ENCODE results near the gene MEFV. TPM values are rescaled to one million over a fixed set of nuclear protein-coding genes. Genes with fewer than 3 reads are reported as not detected.
A peak's percentile ranks its signal among the peaks of the same experiment; 100 is the strongest.

Gene MEFV
- total RNA-seq, 2 experiments from 2014 or later = not detected

GRCh38 chr16:3283543-3284447 is 27.4 kb upstream of the MEFV start:
- ChIA-PET CTCF (interaction anchor here (0.6 to 9.6 kb wide), 6 partner anchors 10 to 225 kb away, joined by 3 to 98 read pairs (median 3); no protein-coding TSS in a partner anchor), POLR2A (interaction anchor here (0.6 to 4.6 kb wide), 13 partner anchors 11 to 432 kb away, joined by 3 to 25 read pairs (median 4); partner anchors contain the start of genes OR1F1, TIGD7 and ZNF75A)
- no peak for TF ChIP-seq CTCF (IDR thresholded peaks at IDR 0.05)
- Mint-ChIP-seq H3K9me3 (peaks cover 13% of the 10 kb centered on the region), H3K4me3 (peak overlapping the region; percentile 94), H3K36me3 (ENCODE audit: low read depth) (peaks cover 50% of the 10 kb centered on the region), H3K27ac (peak overlapping the region; percentile 98), H3K4me1 (ENCODE audit: low read depth) (peaks cover 27% of the 10 kb centered on the region), H3K27me3 (no peaks in the 10 kb centered on the region)
- DNase-seq (no peak), ATAC-seq (no peak)
- intact Hi-C loops (cut with micrococcal nuclease) = loop anchor here (5.0 kb wide), 1 partner anchor 174 kb away; no protein-coding TSS in a partner anchor

- peak within 1 kb of the TSS; percentile 94 for H3K4me3 Mint-ChIP-seq
Observed at GRCh38 chr16:3282730-3283542, 26.5 kb upstream of the MEFV start, which contains the start of gene ZNF263. TSS of gene ZNF263 (plus strand) at chr16:3283491. CDS start at chr16:3283819, 328 bp downstream.

GRCh38 chr16:3282103-3282729 is 25.8 kb upstream of the MEFV start:
- Mint-ChIP-seq H3K4me3 (peak overlapping the region; percentile 94), H3K4me1 (ENCODE audit: low read depth) (peaks cover 27% of the 10 kb centered on the region), H3K27me3 (no peaks in the 10 kb centered on the region), H3K9me3 (peaks cover 5% of the 10 kb centered on the region), H3K27ac (peak overlapping the region; percentile 98), H3K36me3 (ENCODE audit: low read depth) (peaks cover 34% of the 10 kb centered on the region)
- intact Hi-C loops (cut with micrococcal nuclease) = loop anchor here (5.0 kb wide), 1 partner anchor 175 kb away; no protein-coding TSS in a partner anchor
- CTCF ChIA-PET = interaction anchor here (0.9 to 9.6 kb wide), 4 partner anchors 17 to 330 kb away, joined by 3 to 98 read pairs (median 4); no protein-coding TSS in a partner anchor
- POLR2A ChIA-PET = interaction anchor here (0.6 to 3.8 kb wide), 7 partner anchors 10 to 125 kb away, joined by 3 to 25 read pairs (median 7); partner anchors contain the start of gene OR1F1
- no peak for DNase-seq
- peak; percentile 31 for TF ChIP-seq CTCF (IDR thresholded peaks at IDR 0.05)
- ATAC-seq = peak; percentile 35

More at GRCh38 chr16:3282730-3283542, 26.5 kb upstream of the MEFV start, which contains the start of gene ZNF263:
- POLR2A ChIA-PET = interaction anchor here (0.6 to 4.6 kb wide), 13 partner anchors 9 to 432 kb away, joined by 3 to 25 read pairs (median 5); partner anchors contain the start of genes OR1F1, TIGD7 and ZNF75A
- Mint-ChIP-seq H3K27me3 (no peaks in the 10 kb centered on the region), H3K36me3 (ENCODE audit: low read depth) (peaks cover 41% of the 10 kb centered on the region), H3K27ac (peak within 1 kb of the TSS; percentile 98), H3K4me1 (ENCODE audit: low read depth) (peaks cover 27% of the 10 kb centered on the region), H3K9me3 (peaks cover 9% of the 10 kb centered on the region)
- DNase-seq (peak; percentile 95), ATAC-seq (peak; percentile 89)
- CTCF ChIA-PET = interaction anchor here (0.9 to 9.6 kb wide), 6 partner anchors 18 to 329 kb away, joined by 3 to 98 read pairs (median 3); no protein-coding TSS in a partner anchor
- intact Hi-C loops (cut with micrococcal nuclease) = loop anchor here (5.0 kb wide), 1 partner anchor 174 kb away; no protein-coding TSS in a partner anchor
- no peak for TF ChIP-seq CTCF (IDR thresholded peaks at IDR 0.05)

- intact Hi-C loops (cut with micrococcal nuclease) = loop anchor here (5.0 kb wide), 1 partner anchor 176 kb away; no protein-coding TSS in a partner anchor
- H3K4me1 Mint-ChIP-seq (ENCODE audit: low read depth) = peaks cover 24% of the 10 kb centered on the region
- DNase-seq (no peak), ATAC-seq (no peak)
- H3K27me3 Mint-ChIP-seq = no peaks in the 10 kb centered on the region
- ChIA-PET CTCF (interaction anchor here (9.6 kb wide), 1 partner anchor 16 kb away, joined by 98 read pairs; no protein-coding TSS in a partner anchor), POLR2A (interaction anchor here (0.8 kb wide), 1 partner anchor 44 kb away, joined by 3 read pairs; no protein-coding TSS in a partner anchor)
- peak overlapping the region; percentile 94 for H3K4me3 Mint-ChIP-seq
- H3K36me3 Mint-ChIP-seq (ENCODE audit: low read depth) = peaks cover 25% of the 10 kb centered on the region
- TF ChIP-seq CTCF (IDR thresholded peaks at IDR 0.05) = no peak
- H3K27ac Mint-ChIP-seq = no peak overlapping the region
- H3K9me3 Mint-ChIP-seq = peaks cover 2% of the 10 kb centered on the region
Observed at GRCh38 chr16:3281222-3281820, 24.9 kb upstream of the MEFV start.

All from activated CD8-positive, alpha-beta T cell treated with anti-CD3 and anti-CD28 coated beads for 36 hours (primary cell).